22Rv1 (cell line): ENCODE measurements around the gene SLC5A1.

Experiments
- ZFX ChIP-seq: fragments of 450-650 bp; IDR thresholded peaks from 2 replicates; pipeline ENCODE4 v1.6.1; 2017; ENCODE audit warnings: antibody characterized with exemption, borderline replicate concordance
- TF ChIP-seq, protein P1 (sequence below): fragments of 450-650 bp; IDR thresholded peaks from 2 replicates; pipeline ENCODE4 v1.5.1; 2017; ENCODE audit warnings: mild to moderate bottlenecking

DNA sequence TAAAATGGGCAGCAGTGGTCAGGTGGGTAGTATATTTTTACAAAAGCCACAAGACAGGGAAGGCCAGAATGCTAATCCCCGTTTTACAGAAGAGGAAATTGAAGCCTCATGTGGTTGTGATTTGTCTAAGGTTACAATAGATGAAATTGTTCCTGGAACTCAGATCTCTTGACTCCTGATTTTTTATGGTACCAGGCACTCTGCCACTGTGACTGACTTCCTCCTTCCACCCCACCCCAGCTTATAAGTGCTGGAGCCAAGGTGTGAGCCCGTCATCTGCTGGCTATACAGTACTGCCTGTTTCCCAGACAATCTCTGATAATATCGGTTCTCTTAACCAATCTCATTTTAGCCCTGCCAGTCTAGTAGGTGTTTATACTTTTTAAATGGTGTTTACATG, 1.9 kb downstream of the SLC5A1 start:
- TF ChIP-seq ZFX, result no peak
- TF ChIP-seq, protein P1, sequence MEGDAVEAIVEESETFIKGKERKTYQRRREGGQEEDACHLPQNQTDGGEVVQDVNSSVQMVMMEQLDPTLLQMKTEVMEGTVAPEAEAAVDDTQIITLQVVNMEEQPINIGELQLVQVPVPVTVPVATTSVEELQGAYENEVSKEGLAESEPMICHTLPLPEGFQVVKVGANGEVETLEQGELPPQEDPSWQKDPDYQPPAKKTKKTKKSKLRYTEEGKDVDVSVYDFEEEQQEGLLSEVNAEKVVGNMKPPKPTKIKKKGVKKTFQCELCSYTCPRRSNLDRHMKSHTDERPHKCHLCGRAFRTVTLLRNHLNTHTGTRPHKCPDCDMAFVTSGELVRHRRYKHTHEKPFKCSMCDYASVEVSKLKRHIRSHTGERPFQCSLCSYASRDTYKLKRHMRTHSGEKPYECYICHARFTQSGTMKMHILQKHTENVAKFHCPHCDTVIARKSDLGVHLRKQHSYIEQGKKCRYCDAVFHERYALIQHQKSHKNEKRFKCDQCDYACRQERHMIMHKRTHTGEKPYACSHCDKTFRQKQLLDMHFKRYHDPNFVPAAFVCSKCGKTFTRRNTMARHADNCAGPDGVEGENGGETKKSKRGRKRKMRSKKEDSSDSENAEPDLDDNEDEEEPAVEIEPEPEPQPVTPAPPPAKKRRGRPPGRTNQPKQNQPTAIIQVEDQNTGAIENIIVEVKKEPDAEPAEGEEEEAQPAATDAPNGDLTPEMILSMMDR, result no peak
